Neural progenitor cell (in vitro differentiated cells): ENCODE measurements around the gene CACNA1C. TPM values are rescaled to one million over a fixed set of nuclear protein-coding genes. Genes with fewer than 3 reads are reported as not detected.
A peak's percentile ranks its signal among the peaks of the same experiment; 100 is the strongest.

Source experiments
- DNase-seq: peaks from one replicate; pipeline ENCODE4 v3.0.0-alpha.2; 2016; ENCODE audit warnings: low spot score
- H2AFZ ChIP-seq: fragments of 200-600 bp; sonication (generic); replicated peaks from 2 replicates; pipeline ENCODE4 v1.6.1; 2016; ENCODE audit warnings: antibody characterized with exemption
- H3F3A ChIP-seq: fragments of 200-600 bp; sonication (generic); 2 replicates; pipeline ENCODE4 v1.6.1; 2016; ENCODE audit warnings: antibody characterized with exemption, low read depth
- H3K27ac ChIP-seq: fragments of 200-600 bp; sonication (generic); 2 replicates; pipeline ENCODE4 v1.5.1; 2016; ENCODE audit warnings: mild to moderate bottlenecking
- H3K27me3 ChIP-seq: fragments of 200-600 bp; sonication (generic); 2 replicates; pipeline ENCODE4 v1.6.1; 2016; ENCODE audit warnings: mild to moderate bottlenecking, moderate library complexity
- H3K36me3 ChIP-seq: fragments of 200-600 bp; sonication (generic); 2 replicates; pipeline ENCODE4 v1.5.1; 2016
- H3K4me1 ChIP-seq: fragments of 200-600 bp; sonication (generic); 2 replicates; pipeline ENCODE4 v1.6.1; 2016; ENCODE audit warnings: mixed run types
- H3K4me2 ChIP-seq: fragments of 200-600 bp; sonication (generic); 2 replicates; pipeline ENCODE4 v1.6.1; 2016
- H3K4me3 ChIP-seq: fragments of 200-600 bp; sonication (generic); 2 replicates; pipeline ENCODE4 v1.5.1; 2016
- H3K79me2 ChIP-seq: fragments of 200-600 bp; sonication (generic); 2 replicates; pipeline ENCODE4 v1.6.1; 2016; ENCODE audit warnings: low read depth
- H3K9ac ChIP-seq: fragments of 200-600 bp; sonication (generic); 2 replicates; pipeline ENCODE4 v1.6.1; 2016
- H3K9me3 ChIP-seq: fragments of 200-600 bp; sonication (generic); 2 replicates; pipeline ENCODE4 v1.5.1; 2016; ENCODE audit warnings: low read depth
- H4K20me1 ChIP-seq: fragments of 200-600 bp; sonication (generic); 2 replicates; pipeline ENCODE4 v1.6.1; 2016; ENCODE audit warnings: low read depth
- H3K27ac Mint-ChIP-seq: 3 replicates; pipeline ENCODE4 v1.8.0; 2021; ENCODE audit warnings: mixed read lengths
- H3K27me3 Mint-ChIP-seq: 2 replicates; pipeline ENCODE4 v1.8.0; 2022; ENCODE audit warnings: low read depth, mild to moderate bottlenecking, inconsistent platforms, moderate library complexity, mixed read lengths; ENCODE audit not compliant: insufficient read depth
- H3K36me3 Mint-ChIP-seq: 3 replicates; pipeline ENCODE4 v1.8.0; 2021; ENCODE audit warnings: mixed read lengths
- H3K4me1 Mint-ChIP-seq: 3 replicates; pipeline ENCODE4 v1.8.0; 2021; ENCODE audit warnings: mixed read lengths
- H3K4me3 Mint-ChIP-seq: 3 replicates; pipeline ENCODE4 v1.8.0; 2021; ENCODE audit warnings: mild to moderate bottlenecking, moderate library complexity, mixed read lengths
- H3K9me3 Mint-ChIP-seq: 3 replicates; pipeline ENCODE4 v1.8.0; 2020; ENCODE audit warnings: mixed read lengths
- EZH2 ChIP-seq: fragments of 200-600 bp; sonication (generic); IDR thresholded peaks from 2 replicates; pipeline ENCODE4 v1.6.1; 2017; ENCODE audit warnings: antibody characterized with exemption, mild to moderate bottlenecking, moderate library complexity
- EZH2phosphoT487 ChIP-seq: fragments of 200-600 bp; sonication (generic); IDR thresholded peaks from 2 replicates; pipeline ENCODE4 v1.6.1; 2017; ENCODE audit warnings: antibody characterized with exemption
- total RNA-seq: library from RNA; depleted of rRNA; stranded (reverse); fragments of >200 nt; gene quantifications from 2 replicates; pipeline ENCODE4 v1.2.3, GENCODE V29; 2015; ENCODE audit warnings: low replicate concordance
- TF ChIP-seq, protein P1 (sequence below): fragments of 200-600 bp; sonication (generic); IDR thresholded peaks from 2 replicates; pipeline ENCODE4 v1.5.1; 2017; ENCODE audit warnings: antibody characterized with exemption, mild to moderate bottlenecking

The CACNA1C gene
- total RNA-seq, 1 donor from 2014 or later, result 2.7 TPM

DNA sequence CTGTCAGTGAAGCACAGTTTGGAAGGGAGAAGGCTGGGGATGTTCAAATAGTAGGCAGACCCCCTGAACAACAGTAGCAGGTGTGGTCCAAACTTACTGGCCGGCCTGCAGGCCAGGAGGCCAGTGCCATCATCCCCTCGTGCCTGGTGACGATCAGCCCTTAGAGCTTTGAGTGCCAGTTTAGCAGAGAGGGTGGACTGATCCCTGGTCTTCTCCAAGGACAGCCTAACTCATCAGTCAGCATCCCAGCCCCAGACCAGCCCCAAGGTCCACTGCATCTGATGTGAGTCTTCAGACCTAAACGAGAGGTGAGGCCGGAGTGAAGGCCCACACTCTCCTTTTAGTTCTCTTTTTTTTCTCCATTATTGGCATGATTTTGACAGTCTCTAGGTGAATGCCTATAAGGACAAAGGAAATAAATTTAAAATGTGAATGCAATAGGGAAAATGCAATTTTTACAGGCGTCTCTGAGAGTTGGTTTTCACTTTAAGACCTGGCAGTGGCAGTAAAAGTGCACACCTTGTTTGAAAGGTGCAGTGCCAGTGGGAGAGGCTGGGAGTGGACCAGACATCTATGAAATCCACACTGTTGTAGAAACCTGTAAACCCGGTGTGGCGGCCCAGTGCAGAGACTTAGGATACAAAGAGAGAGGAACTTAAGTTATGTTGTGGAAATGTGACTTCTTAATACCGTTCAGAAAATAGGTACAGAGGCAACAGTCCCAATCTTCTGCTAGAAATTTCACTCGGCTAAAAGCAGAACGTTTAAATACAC lies 311.2 kb downstream of the CACNA1C start:
- Histone ChIP-seq H3K9me3 (no peaks in the 10 kb centered on the region), H3K4me2 (no peak overlapping the region), H3K36me3 (no peaks in the 10 kb centered on the region), H3K27me3 (no peaks in the 10 kb centered on the region), H3K79me2 (no peaks in the 10 kb centered on the region), H3K9ac (no peak overlapping the region), H3F3A (no peaks in the 10 kb centered on the region), H3K4me3 (no peak overlapping the region), H4K20me1 (no peaks in the 10 kb centered on the region), H3K4me1 (peaks cover 8% of the 10 kb centered on the region), H3K27ac (no peak overlapping the region), H2AFZ (peak overlapping the region; percentile 83)
- H3K27ac Mint-ChIP-seq, result no peak overlapping the region
- H3K4me1 Mint-ChIP-seq, result peaks cover 9% of the 10 kb centered on the region
- no peaks in the 10 kb centered on the region for H3K36me3 Mint-ChIP-seq
- H3K4me3 Mint-ChIP-seq, result no peak overlapping the region
- TF ChIP-seq, protein P1, sequence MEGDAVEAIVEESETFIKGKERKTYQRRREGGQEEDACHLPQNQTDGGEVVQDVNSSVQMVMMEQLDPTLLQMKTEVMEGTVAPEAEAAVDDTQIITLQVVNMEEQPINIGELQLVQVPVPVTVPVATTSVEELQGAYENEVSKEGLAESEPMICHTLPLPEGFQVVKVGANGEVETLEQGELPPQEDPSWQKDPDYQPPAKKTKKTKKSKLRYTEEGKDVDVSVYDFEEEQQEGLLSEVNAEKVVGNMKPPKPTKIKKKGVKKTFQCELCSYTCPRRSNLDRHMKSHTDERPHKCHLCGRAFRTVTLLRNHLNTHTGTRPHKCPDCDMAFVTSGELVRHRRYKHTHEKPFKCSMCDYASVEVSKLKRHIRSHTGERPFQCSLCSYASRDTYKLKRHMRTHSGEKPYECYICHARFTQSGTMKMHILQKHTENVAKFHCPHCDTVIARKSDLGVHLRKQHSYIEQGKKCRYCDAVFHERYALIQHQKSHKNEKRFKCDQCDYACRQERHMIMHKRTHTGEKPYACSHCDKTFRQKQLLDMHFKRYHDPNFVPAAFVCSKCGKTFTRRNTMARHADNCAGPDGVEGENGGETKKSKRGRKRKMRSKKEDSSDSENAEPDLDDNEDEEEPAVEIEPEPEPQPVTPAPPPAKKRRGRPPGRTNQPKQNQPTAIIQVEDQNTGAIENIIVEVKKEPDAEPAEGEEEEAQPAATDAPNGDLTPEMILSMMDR, result no peak
- no peak for TF ChIP-seq EZH2
- no peak for TF ChIP-seq EZH2phosphoT487
- no peak for DNase-seq
- peaks cover 9% of the 10 kb centered on the region for H3K9me3 Mint-ChIP-seq
- peaks cover 2% of the 10 kb centered on the region for H3K27me3 Mint-ChIP-seq

DNA sequence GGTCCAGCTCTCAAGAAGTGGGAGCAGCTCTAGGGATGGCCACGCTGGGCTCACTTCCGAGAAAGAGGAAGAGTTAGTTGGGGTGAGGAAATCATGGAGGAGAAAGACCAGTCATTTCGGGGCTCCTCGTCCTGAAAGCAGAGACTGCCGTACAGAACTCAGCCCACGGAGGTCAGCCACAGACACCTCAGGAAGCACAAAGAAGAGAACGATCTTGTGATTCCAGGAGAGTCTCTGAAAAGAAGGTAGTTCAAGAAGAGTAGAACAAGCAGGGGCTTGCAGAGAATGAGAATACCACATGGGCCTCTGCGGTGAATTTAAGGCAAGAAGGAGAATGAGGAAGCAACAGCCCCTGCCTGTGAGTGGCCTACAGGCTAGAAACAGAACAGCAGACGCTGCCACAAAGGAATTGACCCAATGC lies 311.9 kb downstream of the CACNA1C start:
- peaks cover 9% of the 10 kb centered on the region for H3K9me3 Mint-ChIP-seq
- peak overlapping the region; percentile 83 for H2AFZ ChIP-seq
- H3K9me3 ChIP-seq, result no peaks in the 10 kb centered on the region
- no peaks in the 10 kb centered on the region for H3K36me3 ChIP-seq
- H3K4me2 ChIP-seq, result no peak overlapping the region
- H3K4me1 ChIP-seq, result peaks cover 8% of the 10 kb centered on the region
- H3K27me3 ChIP-seq, result no peaks in the 10 kb centered on the region
- DNase-seq, result peak; percentile 44
- H4K20me1 ChIP-seq, result no peaks in the 10 kb centered on the region
- H3K4me3 Mint-ChIP-seq, result no peak overlapping the region
- H3K36me3 Mint-ChIP-seq, result no peaks in the 10 kb centered on the region
- H3F3A ChIP-seq, result no peaks in the 10 kb centered on the region
- H3K4me3 ChIP-seq, result no peak overlapping the region
- H3K27ac Mint-ChIP-seq, result no peak overlapping the region
- no peak for TF ChIP-seq EZH2
- TF ChIP-seq EZH2phosphoT487, result no peak
- TF ChIP-seq, protein P1, result peak; percentile 24
- H3K4me1 Mint-ChIP-seq, result peaks cover 4% of the 10 kb centered on the region
- no peaks in the 10 kb centered on the region for H3K79me2 ChIP-seq
- H3K27ac ChIP-seq, result no peak overlapping the region
- H3K9ac ChIP-seq, result no peak overlapping the region
- peaks cover 2% of the 10 kb centered on the region for H3K27me3 Mint-ChIP-seq

DNA sequence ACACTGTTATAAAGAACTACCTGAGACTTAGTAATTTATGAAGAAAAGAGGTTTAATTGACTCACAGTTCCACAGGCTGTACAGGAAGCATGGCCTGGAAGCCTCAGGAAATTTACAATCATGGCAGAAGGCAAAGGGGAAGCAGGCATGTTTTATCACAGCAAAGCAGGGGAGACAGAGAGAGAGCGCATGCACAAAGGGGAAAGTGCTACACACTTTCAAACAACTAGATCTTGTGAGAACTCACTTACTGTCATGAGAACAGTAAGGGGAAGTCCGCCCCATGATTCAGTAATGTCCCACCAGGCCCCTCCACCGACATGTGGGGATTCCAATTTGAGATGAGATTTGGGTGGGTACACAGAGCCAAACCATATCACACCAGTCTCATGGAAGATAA lies 313.9 kb downstream of the CACNA1C start:
- no peak overlapping the region for H3K27ac ChIP-seq
- H3F3A ChIP-seq, result no peaks in the 10 kb centered on the region
- no peak overlapping the region for H3K9ac ChIP-seq
- Mint-ChIP-seq H3K9me3 (peaks cover 9% of the 10 kb centered on the region), H3K27me3 (peaks cover 2% of the 10 kb centered on the region), H3K27ac (no peak overlapping the region), H3K4me1 (peaks cover 12% of the 10 kb centered on the region), H3K36me3 (no peaks in the 10 kb centered on the region), H3K4me3 (no peak overlapping the region)
- no peak overlapping the region for H3K4me2 ChIP-seq
- TF ChIP-seq, protein P1, result no peak
- TF ChIP-seq EZH2phosphoT487 (no peak), EZH2 (no peak)
- DNase-seq, result no peak
- no peaks in the 10 kb centered on the region for H3K36me3 ChIP-seq
- no peaks in the 10 kb centered on the region for H4K20me1 ChIP-seq
- H3K4me1 ChIP-seq, result peaks cover 8% of the 10 kb centered on the region
- no peaks in the 10 kb centered on the region for H3K79me2 ChIP-seq
- no peaks in the 10 kb centered on the region for H3K27me3 ChIP-seq
- H2AFZ ChIP-seq, result no peak overlapping the region
- no peaks in the 10 kb centered on the region for H3K9me3 ChIP-seq
- H3K4me3 ChIP-seq, result no peak overlapping the region
